GM12878 (cell line): Measurements from ENCODE around the gene ZNF491. TPM values are rescaled to one million over a fixed set of nuclear protein-coding genes. Genes with fewer than 3 reads are reported as not detected.

Source experiments
- CBX5 ChIP-seq: sonication (generic); IDR thresholded peaks from 2 replicates; pipeline ENCODE4 v1.6.1; 2016; ENCODE audit warnings: low read depth, moderate library complexity, mild to moderate bottlenecking, inconsistent platforms
- GATAD2B ChIP-seq: fragments of 450-650 bp; conservative IDR thresholded peaks from 2 replicates; pipeline ENCODE4 v1.6.1; 2017; ENCODE audit warnings: low read depth, mild to moderate bottlenecking, moderate library complexity
- IKZF1 ChIP-seq: fragments of 450-650 bp; conservative IDR thresholded peaks from 2 replicates; pipeline ENCODE4 v1.6.1; 2017; ENCODE audit warnings: antibody characterized with exemption, mild to moderate bottlenecking
- IKZF2 ChIP-seq, 2 experiments: fragments of 450-650 bp; IDR thresholded peaks; 2 replicates each; pipeline ENCODE4 v1.6.1; 2017; ENCODE audit warnings: mild to moderate bottlenecking in 2 of 2, moderate library complexity in 2 of 2
- JUNB ChIP-seq: IDR thresholded peaks from 2 replicates; pipeline ENCODE4 v1.6.1; 2016; ENCODE audit warnings: antibody characterized with exemption, mild to moderate bottlenecking
- LARP7 ChIP-seq: fragments of 450-650 bp; IDR thresholded peaks from 2 replicates; pipeline ENCODE4 v1.6.1; 2017; ENCODE audit warnings: mild to moderate bottlenecking
- POLR2AphosphoS2 ChIP-seq: IDR thresholded peaks from 2 replicates; pipeline ENCODE4 v1.6.1; 2011; ENCODE audit warnings: low read depth, mild to moderate bottlenecking, low read length, improper control_type of control experiment, moderate library complexity
- SMARCA5 ChIP-seq: fragments of 450-650 bp; IDR thresholded peaks from 2 replicates; pipeline ENCODE4 v1.6.1; 2017; ENCODE audit warnings: mild to moderate bottlenecking
- SUPT20H ChIP-seq: IDR thresholded peaks from 2 replicates; pipeline ENCODE4 v1.6.1; 2011; ENCODE audit warnings: low read depth, mild to moderate bottlenecking, low read length, moderate library complexity, borderline replicate concordance; ENCODE audit not compliant: control insufficient read depth
- TCF3 ChIP-seq: IDR thresholded peaks from 2 replicates; pipeline ENCODE4 v1.6.1; 2012; ENCODE audit warnings: low read depth, mild to moderate bottlenecking, low read length, borderline replicate concordance; ENCODE audit not compliant: insufficient read depth
- polyA plus RNA-seq, 11 experiments: library from polyadenylated mRNA; depleted of rRNA in 4 of 11; unstranded in 6 of 11; stranded (reverse) in 5 of 11; fragments of >200 nt; fragmentation: Nextera tagmentation in 4 of 11; fragmentation: Illumina TruSeq in 1 of 11; extraction: Ambion mirVana in 4 of 11; extraction: Trizol in 1 of 11; gene quantifications; 1 replicate in 1 of 11; 2 replicates in 10 of 11; pipeline versions ENCODE4 v1.2.1 to v1.2.3, GENCODE V29; 2011 to 2016; ENCODE audit warnings: inconsistent platforms in 2 of 11, missing spikeins in 2 of 11, low read depth in 1 of 11
- total RNA-seq, 4 experiments: library from RNA; depleted of rRNA in 3 of 4; stranded (reverse); fragments of >200 nt in 3 of 4; fragmentation: Illumina TruSeq in 1 of 4; extraction: Trizol in 1 of 4; gene quantifications; 2 replicates each; pipeline versions ENCODE4 v1.2.1 to v1.2.3, GENCODE V29; 2013 to 2021
- TF ChIP-seq, protein P1 (sequence below): fragments of 450-650 bp; IDR thresholded peaks from 2 replicates; pipeline ENCODE4 v1.6.1; 2017; ENCODE audit warnings: low read depth, mild to moderate bottlenecking, moderate library complexity
- TF ChIP-seq, protein P2 (sequence below), 3 experiments: IDR thresholded peaks in 2 of 3; conservative IDR thresholded peaks in 1 of 3; 2 replicates each; pipeline ENCODE4 v1.5.1; 2011; ENCODE audit warnings: low read depth in 3 of 3, low read length in 3 of 3, mild to moderate bottlenecking in 3 of 3, control low read depth in 2 of 3, moderate library complexity in 2 of 3, inconsistent platforms in 1 of 3, mixed read lengths in 1 of 3; ENCODE audit not compliant: control insufficient read depth in 2 of 3, insufficient read depth in 1 of 3; ENCODE audit errors: extremely low read depth in 1 of 3
- TF ChIP-seq, protein P3 (sequence below): IDR thresholded peaks from 2 replicates; pipeline ENCODE4 v1.6.1; 2012; ENCODE audit warnings: low read depth, low read length, improper control_type of control experiment

The ZNF491 gene
- total and polyA plus RNA-seq, 10 of the 15 experiments (the other 5 are each of a cell fraction or from before 2014, with no cell fraction given), result 0.18 to 1.4 (median 0.37) TPM

DNA sequence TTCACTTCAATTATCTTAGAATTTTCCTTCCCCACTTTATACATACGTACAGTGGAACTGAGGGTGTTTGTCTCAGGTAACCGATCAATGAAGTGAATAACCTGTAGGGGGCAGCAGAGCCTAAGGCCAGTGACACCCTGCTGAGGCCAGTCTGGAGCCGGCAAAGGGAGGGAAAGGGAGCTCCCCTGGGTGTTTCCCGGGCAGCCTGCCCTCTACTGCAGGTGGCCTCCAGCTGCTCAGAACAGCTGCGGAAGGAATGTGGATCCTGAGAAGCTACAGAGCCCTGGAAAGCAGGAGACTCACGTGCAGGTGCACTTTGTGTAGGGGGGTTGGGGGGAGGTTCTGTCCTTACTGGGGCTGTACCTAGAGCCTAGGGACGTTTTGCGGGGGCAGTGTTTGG, 832 bp upstream of the ZNF491 start (continued):
- TF ChIP-seq, protein P1, sequence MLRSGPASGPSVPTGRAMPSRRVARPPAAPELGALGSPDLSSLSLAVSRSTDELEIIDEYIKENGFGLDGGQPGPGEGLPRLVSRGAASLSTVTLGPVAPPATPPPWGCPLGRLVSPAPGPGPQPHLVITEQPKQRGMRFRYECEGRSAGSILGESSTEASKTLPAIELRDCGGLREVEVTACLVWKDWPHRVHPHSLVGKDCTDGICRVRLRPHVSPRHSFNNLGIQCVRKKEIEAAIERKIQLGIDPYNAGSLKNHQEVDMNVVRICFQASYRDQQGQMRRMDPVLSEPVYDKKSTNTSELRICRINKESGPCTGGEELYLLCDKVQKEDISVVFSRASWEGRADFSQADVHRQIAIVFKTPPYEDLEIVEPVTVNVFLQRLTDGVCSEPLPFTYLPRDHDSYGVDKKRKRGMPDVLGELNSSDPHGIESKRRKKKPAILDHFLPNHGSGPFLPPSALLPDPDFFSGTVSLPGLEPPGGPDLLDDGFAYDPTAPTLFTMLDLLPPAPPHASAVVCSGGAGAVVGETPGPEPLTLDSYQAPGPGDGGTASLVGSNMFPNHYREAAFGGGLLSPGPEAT, result 0 out of 2 replicates have a peak, but pooled peaks have one; percentile 37
- TF ChIP-seq TCF3 (peak; percentile 83; the same call in 1 of the 2 replicates), IKZF1 (peak; percentile 61; the same call in 1 of the 2 replicates), GATAD2B (0 out of 2 replicates have a peak, but pooled peaks have one; percentile 35), SMARCA5 (0 out of 2 replicates have a peak, but pooled peaks have one; percentile 55), SUPT20H (no peak), LARP7 (no peak), POLR2AphosphoS2 (no peak), IKZF2 (IDR thresholded peaks at IDR 0.05) (peak; percentile 44 to 72; a peak in 3 of 4 replicates), CBX5 (0 out of 2 replicates have a peak, but pooled peaks have one; percentile 38), JUNB (no peak)
- TF ChIP-seq, protein P2, sequence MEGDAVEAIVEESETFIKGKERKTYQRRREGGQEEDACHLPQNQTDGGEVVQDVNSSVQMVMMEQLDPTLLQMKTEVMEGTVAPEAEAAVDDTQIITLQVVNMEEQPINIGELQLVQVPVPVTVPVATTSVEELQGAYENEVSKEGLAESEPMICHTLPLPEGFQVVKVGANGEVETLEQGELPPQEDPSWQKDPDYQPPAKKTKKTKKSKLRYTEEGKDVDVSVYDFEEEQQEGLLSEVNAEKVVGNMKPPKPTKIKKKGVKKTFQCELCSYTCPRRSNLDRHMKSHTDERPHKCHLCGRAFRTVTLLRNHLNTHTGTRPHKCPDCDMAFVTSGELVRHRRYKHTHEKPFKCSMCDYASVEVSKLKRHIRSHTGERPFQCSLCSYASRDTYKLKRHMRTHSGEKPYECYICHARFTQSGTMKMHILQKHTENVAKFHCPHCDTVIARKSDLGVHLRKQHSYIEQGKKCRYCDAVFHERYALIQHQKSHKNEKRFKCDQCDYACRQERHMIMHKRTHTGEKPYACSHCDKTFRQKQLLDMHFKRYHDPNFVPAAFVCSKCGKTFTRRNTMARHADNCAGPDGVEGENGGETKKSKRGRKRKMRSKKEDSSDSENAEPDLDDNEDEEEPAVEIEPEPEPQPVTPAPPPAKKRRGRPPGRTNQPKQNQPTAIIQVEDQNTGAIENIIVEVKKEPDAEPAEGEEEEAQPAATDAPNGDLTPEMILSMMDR (IDR thresholded peaks at IDR 0.05 in 2 of 3, conservative IDR thresholded peaks at IDR 0.05 in 1 of 3; ENCODE audit: control insufficient read depth in 2 of 3, extremely low read depth in 1 of 3, insufficient read depth in 1 of 3, low read depth in 3 of 3, low read length in 3 of 3), result peak; percentile 84 to 90 (median 86); a peak in 5 of 6 replicates
- TF ChIP-seq, protein P3, sequence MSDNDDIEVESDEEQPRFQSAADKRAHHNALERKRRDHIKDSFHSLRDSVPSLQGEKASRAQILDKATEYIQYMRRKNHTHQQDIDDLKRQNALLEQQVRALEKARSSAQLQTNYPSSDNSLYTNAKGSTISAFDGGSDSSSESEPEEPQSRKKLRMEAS, result no peak
